SK-N-SH treated with all-trans-retinoic acid at 6 μM for 48 hours (cell line): ENCODE results near the gene DUSP3.

Source experiments
- ARNTL ChIP-seq: fragments of 450-650 bp; formaldehyde crosslinking; IDR thresholded peaks from 2 replicates; pipeline ENCODE4 v1.5.0; 2020; ENCODE audit warnings: low read depth, mild to moderate bottlenecking, moderate library complexity, borderline replicate concordance
- GLIS3 ChIP-seq: fragments of 250-450 bp; sonication (Bioruptor Pico); IDR thresholded peaks from 2 replicates; pipeline ENCODE4 v1.5.0; 2020; ENCODE audit warnings: mild to moderate bottlenecking, moderate library complexity
- OSR1 ChIP-seq: fragments of 250-450 bp; sonication (Bioruptor Pico); IDR thresholded peaks from 2 replicates; pipeline ENCODE4 v1.8.0; 2022; ENCODE audit warnings: moderate library complexity, mild to moderate bottlenecking, inconsistent platforms
- PATZ1 ChIP-seq: fragments of 250-450 bp; sonication (Bioruptor Pico); IDR thresholded peaks from 2 replicates; pipeline ENCODE4 v1.8.0; 2020; ENCODE audit warnings: mild to moderate bottlenecking, moderate library complexity, borderline replicate concordance
- TCF4 ChIP-seq: fragments of 250-450 bp; sonication (Bioruptor Pico); IDR thresholded peaks from 2 replicates; pipeline ENCODE4 v1.8.0; 2021; ENCODE audit warnings: mild to moderate bottlenecking, moderate library complexity, borderline replicate concordance
- TSHZ2 ChIP-seq: fragments of 250-450 bp; sonication (Bioruptor Pico); IDR thresholded peaks from 2 replicates; pipeline ENCODE4 v1.5.0; 2020; ENCODE audit warnings: mild to moderate bottlenecking, moderate library complexity

- TF ChIP-seq GLIS3, result no peak
- TF ChIP-seq TCF4 (CRISPR knock-in tag), result no peak
- TF ChIP-seq ARNTL, result no peak
- no peak for TF ChIP-seq OSR1
- no peak for TF ChIP-seq TSHZ2
- no peak for TF ChIP-seq PATZ1 (CRISPR knock-in tag)
Observed at GRCh38 chr17:43782913-43783680, 4.3 kb upstream of the DUSP3 start.
